IgD-negative memory B cell (primary cell): ENCODE measurements around the gene GJB2. TPM values are rescaled to one million over a fixed set of nuclear protein-coding genes. Genes with fewer than 3 reads are reported as not detected.
"Not testable (repeated sequence)": the region's sequence is repeated elsewhere in the genome, so short reads cannot be mapped to it uniquely, and the experiment has no call there.

Experiments
- H3K27ac Mint-ChIP-seq, 3 donors: one replicate each; pipeline ENCODE4 v1.8.0; 2020 to 2022; ENCODE audit warnings: mild to moderate bottlenecking in 3 of 3, mixed read lengths in 3 of 3, moderate library complexity in 1 of 3
- H3K27me3 Mint-ChIP-seq: one replicate; pipeline ENCODE4 v1.8.0; 2021; ENCODE audit warnings: mixed read lengths
- H3K36me3 Mint-ChIP-seq: one replicate; pipeline ENCODE4 v1.8.0; 2020; ENCODE audit warnings: mild to moderate bottlenecking, mixed read lengths
- H3K4me1 Mint-ChIP-seq, 3 donors: one replicate each; pipeline ENCODE4 v1.8.0; 2020 to 2022; ENCODE audit warnings: mixed read lengths in 3 of 3, mild to moderate bottlenecking in 1 of 3
- H3K4me3 Mint-ChIP-seq, 4 donors: one replicate each; pipeline ENCODE4 v1.8.0; 2020 to 2022; ENCODE audit warnings: mild to moderate bottlenecking in 4 of 4, mixed read lengths in 4 of 4, moderate library complexity in 3 of 4
- H3K9me3 Mint-ChIP-seq, 3 donors: one replicate each; pipeline ENCODE4 v1.8.0; 2020 to 2021; ENCODE audit warnings: mixed read lengths in 3 of 3, mild to moderate bottlenecking in 1 of 3
- polyA plus RNA-seq: library from polyadenylated mRNA; unstranded; fragments of 300-500 nt; fragmentation: Illumina TruSeq; gene quantifications from one replicate; pipeline ENCODE4 v1.2.3, GENCODE V29; 2021

The GJB2 gene
- polyA plus RNA-seq, 1 donor from 2014 or later = not detected

GRCh38 chr13:20161951-20162300 lies 30.8 kb downstream of the GJB2 start:
- H3K4me1 Mint-ChIP-seq = peaks cover 12 to 17% (median 14%) of the 10 kb centered on the region in 3 donors
- no peaks in the 10 kb centered on the region for H3K9me3 Mint-ChIP-seq
- no peaks in the 10 kb centered on the region for H3K36me3 Mint-ChIP-seq
- peaks cover 2% of the 10 kb centered on the region for H3K27me3 Mint-ChIP-seq
- peak overlapping the region; percentile 85 to 96 (median 92) for H3K4me3 Mint-ChIP-seq
- peak overlapping the region; percentile 82 to 88 (median 86) for H3K27ac Mint-ChIP-seq

- Mint-ChIP-seq H3K9me3 (no peaks in the 10 kb centered on the region), H3K4me3 (peak overlapping the region; percentile 87 to 96 (median 94)), H3K27me3 (peaks cover 2% of the 10 kb centered on the region), H3K36me3 (no peaks in the 10 kb centered on the region), H3K4me1 (peaks cover 14 to 18% (median 14%) of the 10 kb centered on the region in 3 donors), H3K27ac (peak overlapping the region; percentile 82 to 88 (median 86))
These were observed 31.3 kb downstream of the GJB2 start for GRCh38 chr13:20161275-20161950.

- H3K27me3 Mint-ChIP-seq = peaks cover 2% of the 10 kb centered on the region
- peaks cover 14 to 18% (median 14%) of the 10 kb centered on the region in 3 donors for H3K4me1 Mint-ChIP-seq
- no peaks in the 10 kb centered on the region for H3K36me3 Mint-ChIP-seq
- peak within 1 kb of the TSS; percentile 82 to 88 (median 86) for H3K27ac Mint-ChIP-seq
- H3K4me3 Mint-ChIP-seq = peak within 1 kb of the TSS; percentile 87 to 96 (median 96)
- no peaks in the 10 kb centered on the region for H3K9me3 Mint-ChIP-seq
These were observed 32.1 kb downstream of the GJB2 start, which contains the start of gene GJA3 for GRCh38 chr13:20160306-20161274. TSS of gene GJA3 (minus strand) at chr13:20161052. CDS start at chr13:20143288, 17,764 bp downstream.

GRCh38 chr13:20159646-20160305 lies 33.0 kb downstream of the GJB2 start:
- Mint-ChIP-seq H3K4me1 (peaks cover 14 to 18% (median 14%) of the 10 kb centered on the region in 3 donors), H3K36me3 (no peaks in the 10 kb centered on the region), H3K27me3 (peaks cover 2% of the 10 kb centered on the region), H3K27ac (peak overlapping the region; percentile 24 to 87 (median 71)), H3K4me3 (peak overlapping the region; percentile 87 to 96 (median 94)), H3K9me3 (no peaks in the 10 kb centered on the region)

GRCh38 chr13:20157151-20157796 lies 35.5 kb downstream of the GJB2 start:
- Mint-ChIP-seq H3K36me3 (no peaks in the 10 kb centered on the region), H3K4me3 (peak overlapping the region in 1 of 4 donors; percentile 6), H3K9me3 (no peaks in the 10 kb centered on the region), H3K27ac (no peak overlapping the region), H3K27me3 (peaks cover 3% of the 10 kb centered on the region), H3K4me1 (peaks cover 10 to 15% (median 10%) of the 10 kb centered on the region in 3 donors)

GRCh38 chr13:20156702-20157101 lies 36.0 kb downstream of the GJB2 start:
- no peaks in the 10 kb centered on the region for H3K9me3 Mint-ChIP-seq
- no peak overlapping the region for H3K4me3 Mint-ChIP-seq
- H3K27me3 Mint-ChIP-seq = peaks cover 3% of the 10 kb centered on the region
- no peak overlapping the region for H3K27ac Mint-ChIP-seq
- peaks cover 10% of the 10 kb centered on the region in 3 donors for H3K4me1 Mint-ChIP-seq
- no peaks in the 10 kb centered on the region for H3K36me3 Mint-ChIP-seq

GRCh38 chr13:20153290-20153689 lies 39.4 kb downstream of the GJB2 start:
- H3K36me3 Mint-ChIP-seq, H3K27ac Mint-ChIP-seq, H3K9me3 Mint-ChIP-seq, H3K27me3 Mint-ChIP-seq, H3K4me1 Mint-ChIP-seq, H3K4me3 Mint-ChIP-seq: not testable (repeated sequence)

GRCh38 chr13:20151612-20152011 lies 41.1 kb downstream of the GJB2 start:
- Mint-ChIP-seq H3K36me3 (no peaks in the 10 kb centered on the region), H3K9me3 (peaks cover 0 to 1% (median 0%) of the 10 kb centered on the region in 3 donors), H3K27ac (no peak overlapping the region), H3K4me1 (no peaks in the 10 kb centered on the region), H3K27me3 (peaks cover 5% of the 10 kb centered on the region), H3K4me3 (peak overlapping the region in 1 of 4 donors; percentile 44)

GRCh38 chr13:20151016-20151415 lies 41.7 kb downstream of the GJB2 start:
- H3K27ac Mint-ChIP-seq = no peak overlapping the region

GRCh38 chr13:20150561-20150960 lies 42.2 kb downstream of the GJB2 start:
- Mint-ChIP-seq H3K4me1 (no peaks in the 10 kb centered on the region), H3K27ac (no peak overlapping the region), H3K27me3 (peaks cover 5% of the 10 kb centered on the region), H3K9me3 (peaks cover 0 to 1% (median 0%) of the 10 kb centered on the region in 3 donors), H3K4me3 (no peak overlapping the region), H3K36me3 (no peaks in the 10 kb centered on the region)

More at GRCh38 chr13:20151016-20151415, 41.7 kb downstream of the GJB2 start:
- Mint-ChIP-seq H3K4me1 (no peaks in the 10 kb centered on the region), H3K4me3 (no peak overlapping the region), H3K36me3 (no peaks in the 10 kb centered on the region), H3K27me3 (peaks cover 5% of the 10 kb centered on the region), H3K9me3 (peaks cover 0 to 1% (median 0%) of the 10 kb centered on the region in 3 donors)

GRCh38 chr13:20149762-20150161 lies 43.0 kb downstream of the GJB2 start:
- H3K4me1 Mint-ChIP-seq = no peaks in the 10 kb centered on the region
- peaks cover 5% of the 10 kb centered on the region for H3K27me3 Mint-ChIP-seq
- H3K4me3 Mint-ChIP-seq = no peak overlapping the region
- peaks cover 0 to 1% (median 0%) of the 10 kb centered on the region in 3 donors for H3K9me3 Mint-ChIP-seq
- H3K36me3 Mint-ChIP-seq = no peaks in the 10 kb centered on the region
- peak overlapping the region in 1 of 3 donors; percentile 77 for H3K27ac Mint-ChIP-seq

GRCh38 chr13:20148501-20149183 lies 44.1 kb downstream of the GJB2 start:
- Mint-ChIP-seq H3K36me3 (no peaks in the 10 kb centered on the region), H3K27me3 (peaks cover 5% of the 10 kb centered on the region), H3K9me3 (peaks cover 0 to 1% (median 0%) of the 10 kb centered on the region in 3 donors), H3K4me3 (no peak overlapping the region), H3K27ac (no peak overlapping the region), H3K4me1 (no peaks in the 10 kb centered on the region)

- Mint-ChIP-seq H3K27me3 (peaks cover 18% of the 10 kb centered on the region), H3K9me3 (peaks cover 0 to 1% (median 0%) of the 10 kb centered on the region in 3 donors), H3K4me3 (no peak overlapping the region), H3K4me1 (no peaks in the 10 kb centered on the region), H3K27ac (no peak overlapping the region), H3K36me3 (no peaks in the 10 kb centered on the region)
These were observed 46.4 kb downstream of the GJB2 start for GRCh38 chr13:20146381-20146780.

- Mint-ChIP-seq H3K4me1 (no peaks in the 10 kb centered on the region), H3K9me3 (peaks cover 0 to 1% (median 0%) of the 10 kb centered on the region in 3 donors), H3K4me3 (no peak overlapping the region), H3K27ac (no peak overlapping the region), H3K27me3 (peaks cover 16% of the 10 kb centered on the region), H3K36me3 (no peaks in the 10 kb centered on the region)
These were observed 47.2 kb downstream of the GJB2 start for GRCh38 chr13:20145521-20145920.
